RKO (cell line): ENCODE data around the gene FGF12.

Experiments
- DNase-seq: peaks from one replicate; pipeline ENCODE4 v3.0.0-alpha.2; 2016; ENCODE audit warnings: low spot score

FGF12 gene

GRCh38 chr3:192091831-192092230 is 635.5 kb downstream of the FGF12 start:
- DNase-seq, result no peak

- DNase-seq, result no peak
Observed at GRCh38 chr3:192090586-192090985, 636.8 kb downstream of the FGF12 start.
